ENCODE data around the gene LRCH3. TPM values are rescaled to one million over a fixed set of nuclear protein-coding genes. Genes with fewer than 3 reads are reported as not detected.
A peak's percentile ranks its signal among the peaks of the same experiment; 100 is the strongest.

LRCH3 gene
- total RNA-seq, 1 donor: 149 TPM

DNA sequence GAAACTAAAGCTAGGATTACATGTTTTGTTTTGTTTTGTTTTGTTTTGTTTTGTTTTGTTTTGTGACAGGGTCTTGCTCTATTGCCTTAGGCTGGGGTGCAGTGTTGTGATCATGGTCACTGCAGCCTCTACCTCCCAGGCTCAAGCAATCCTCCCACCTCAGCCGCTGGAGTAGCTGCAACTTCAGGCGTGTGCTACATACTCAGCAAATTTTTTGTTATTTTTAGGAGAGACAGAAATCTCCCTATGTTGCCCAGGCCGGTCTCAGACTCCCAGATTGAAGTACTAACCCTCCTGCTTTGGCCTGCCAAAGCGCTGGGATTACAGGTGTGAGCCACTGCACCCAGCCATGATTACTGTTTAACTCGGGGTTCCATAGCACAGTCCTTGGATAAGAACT lies 50.7 kb downstream of the LRCH3 start:
- DNase-seq (ENCODE audit: low read depth): peak; percentile 67
- no peak overlapping the region for H3K4me3 ChIP-seq (ENCODE audit: low read depth, low read length)
- TF ChIP-seq, protein P1, sequence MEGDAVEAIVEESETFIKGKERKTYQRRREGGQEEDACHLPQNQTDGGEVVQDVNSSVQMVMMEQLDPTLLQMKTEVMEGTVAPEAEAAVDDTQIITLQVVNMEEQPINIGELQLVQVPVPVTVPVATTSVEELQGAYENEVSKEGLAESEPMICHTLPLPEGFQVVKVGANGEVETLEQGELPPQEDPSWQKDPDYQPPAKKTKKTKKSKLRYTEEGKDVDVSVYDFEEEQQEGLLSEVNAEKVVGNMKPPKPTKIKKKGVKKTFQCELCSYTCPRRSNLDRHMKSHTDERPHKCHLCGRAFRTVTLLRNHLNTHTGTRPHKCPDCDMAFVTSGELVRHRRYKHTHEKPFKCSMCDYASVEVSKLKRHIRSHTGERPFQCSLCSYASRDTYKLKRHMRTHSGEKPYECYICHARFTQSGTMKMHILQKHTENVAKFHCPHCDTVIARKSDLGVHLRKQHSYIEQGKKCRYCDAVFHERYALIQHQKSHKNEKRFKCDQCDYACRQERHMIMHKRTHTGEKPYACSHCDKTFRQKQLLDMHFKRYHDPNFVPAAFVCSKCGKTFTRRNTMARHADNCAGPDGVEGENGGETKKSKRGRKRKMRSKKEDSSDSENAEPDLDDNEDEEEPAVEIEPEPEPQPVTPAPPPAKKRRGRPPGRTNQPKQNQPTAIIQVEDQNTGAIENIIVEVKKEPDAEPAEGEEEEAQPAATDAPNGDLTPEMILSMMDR (IDR thresholded peaks at IDR 0.05; ENCODE audit: insufficient read depth, low read depth, low read length): no peak

DNA sequence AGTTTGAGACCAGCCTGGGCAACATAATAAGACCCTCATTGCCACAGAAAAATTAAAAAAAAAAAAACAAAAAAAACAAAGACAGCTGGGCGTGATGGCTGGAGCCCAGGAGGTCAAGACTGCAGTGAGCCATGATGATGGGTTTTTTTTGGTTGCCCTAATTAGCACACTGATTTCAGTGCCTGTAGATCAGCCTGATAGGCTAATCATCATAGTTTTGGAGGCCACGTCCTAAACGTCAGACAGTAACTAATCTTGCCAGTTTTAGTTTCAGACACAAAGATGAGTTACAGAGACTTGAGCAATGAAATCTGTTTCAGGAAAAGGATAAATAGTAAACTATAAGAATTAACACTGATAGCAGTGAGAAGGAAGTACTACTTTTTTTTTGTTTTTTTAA lies 55.4 kb downstream of the LRCH3 start:
- TF ChIP-seq, protein P1 (IDR thresholded peaks at IDR 0.05; ENCODE audit: insufficient read depth, low read depth, low read length): no peak
- no peak for DNase-seq (ENCODE audit: low read depth)
- no peak overlapping the region for H3K4me3 ChIP-seq (ENCODE audit: low read depth, low read length)

DNA sequence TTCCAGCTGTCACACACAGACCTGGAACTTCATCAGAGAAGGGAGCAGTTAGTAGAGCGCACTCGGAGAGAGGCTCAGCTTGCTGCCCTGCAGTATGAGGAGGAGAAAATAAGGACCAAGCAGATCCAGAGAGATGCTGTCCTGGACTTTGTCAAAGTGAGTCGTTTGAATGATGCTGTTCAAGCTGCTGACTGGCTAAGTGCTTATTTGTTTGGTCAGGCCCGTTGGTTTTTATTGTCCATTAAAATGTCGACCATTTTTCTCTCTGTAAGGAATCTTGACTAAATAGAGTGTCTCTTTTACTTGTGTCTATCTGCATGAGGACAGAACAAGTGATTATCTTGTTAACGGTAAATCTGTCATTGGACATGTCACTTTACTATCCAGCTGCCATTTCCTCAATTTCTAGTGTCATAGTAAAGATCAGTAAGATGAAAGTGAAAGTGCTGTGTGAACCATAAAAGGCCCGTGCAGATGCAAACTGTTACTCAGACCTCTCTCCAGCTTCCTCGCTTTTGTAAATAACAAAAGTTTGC lies 56.9 kb downstream of the LRCH3 start:
- H3K4me3 ChIP-seq (ENCODE audit: low read depth, low read length): peak overlapping the region; percentile 51
- TF ChIP-seq, protein P1 (IDR thresholded peaks at IDR 0.05; ENCODE audit: insufficient read depth, low read depth, low read length): no peak
- DNase-seq (ENCODE audit: low read depth): peak; percentile 78

DNA sequence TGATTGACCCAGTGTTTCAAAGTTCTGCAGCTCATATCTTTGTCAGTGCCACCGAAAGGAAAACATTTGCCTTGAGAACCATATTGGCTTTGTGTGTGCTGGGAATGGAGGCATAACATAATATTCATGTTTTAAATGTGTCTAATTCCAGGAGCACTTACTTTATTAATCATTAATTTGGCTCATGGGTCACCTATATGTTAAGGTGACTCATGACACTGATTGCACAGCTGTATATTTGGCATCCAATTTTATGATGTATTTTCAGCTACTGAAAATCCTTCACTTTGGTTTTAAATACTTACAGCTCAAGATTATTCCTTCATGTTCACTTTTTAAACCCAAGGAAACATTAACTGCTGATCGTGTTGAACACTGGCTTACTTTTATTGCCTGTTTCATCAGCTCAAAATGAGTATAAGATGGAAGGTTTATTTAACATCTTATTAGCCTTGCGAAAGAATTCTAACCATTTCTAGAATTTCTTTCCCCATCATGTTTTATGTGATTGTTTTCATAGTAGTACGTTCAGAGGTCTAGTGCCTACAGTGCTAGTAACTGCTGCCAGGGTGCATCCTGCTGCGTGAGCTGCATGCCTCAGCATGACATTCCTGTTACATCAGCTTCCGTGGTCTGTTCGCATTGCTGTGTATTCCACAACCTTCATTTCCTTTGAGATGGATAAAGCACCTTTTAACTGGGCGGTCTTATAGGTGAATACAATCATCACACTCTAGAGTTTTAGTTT lies 63.7 kb downstream of the LRCH3 start:
- TF ChIP-seq, protein P1 (IDR thresholded peaks at IDR 0.05; ENCODE audit: insufficient read depth, low read depth, low read length): no peak
- DNase-seq (ENCODE audit: low read depth): peak; percentile 97
- no peak overlapping the region for H3K4me3 ChIP-seq (ENCODE audit: low read depth, low read length)

DNA sequence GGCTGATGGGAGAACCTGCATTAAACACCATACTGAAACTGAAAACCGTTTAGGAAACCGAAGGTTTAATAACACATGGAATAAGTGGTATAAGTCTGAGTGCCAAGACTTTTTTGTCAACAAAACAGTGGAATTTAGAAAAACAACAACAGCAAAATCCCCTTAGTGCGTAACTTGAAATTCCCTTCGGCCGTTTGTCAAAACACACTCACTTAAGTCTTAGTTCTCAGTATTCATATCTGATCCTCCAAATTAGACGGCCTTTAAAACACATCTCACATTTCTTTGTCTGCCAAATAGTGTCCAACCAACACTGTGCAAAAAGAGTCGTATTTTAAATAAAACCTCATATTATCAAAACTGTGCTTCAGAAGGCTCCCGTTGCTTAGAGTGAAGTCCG lies 64.5 kb downstream of the LRCH3 start:
- DNase-seq (ENCODE audit: low read depth): peak; percentile 59
- TF ChIP-seq, protein P1 (IDR thresholded peaks at IDR 0.05; ENCODE audit: insufficient read depth, low read depth, low read length): no peak
- no peak overlapping the region for H3K4me3 ChIP-seq (ENCODE audit: low read depth, low read length)

DNA sequence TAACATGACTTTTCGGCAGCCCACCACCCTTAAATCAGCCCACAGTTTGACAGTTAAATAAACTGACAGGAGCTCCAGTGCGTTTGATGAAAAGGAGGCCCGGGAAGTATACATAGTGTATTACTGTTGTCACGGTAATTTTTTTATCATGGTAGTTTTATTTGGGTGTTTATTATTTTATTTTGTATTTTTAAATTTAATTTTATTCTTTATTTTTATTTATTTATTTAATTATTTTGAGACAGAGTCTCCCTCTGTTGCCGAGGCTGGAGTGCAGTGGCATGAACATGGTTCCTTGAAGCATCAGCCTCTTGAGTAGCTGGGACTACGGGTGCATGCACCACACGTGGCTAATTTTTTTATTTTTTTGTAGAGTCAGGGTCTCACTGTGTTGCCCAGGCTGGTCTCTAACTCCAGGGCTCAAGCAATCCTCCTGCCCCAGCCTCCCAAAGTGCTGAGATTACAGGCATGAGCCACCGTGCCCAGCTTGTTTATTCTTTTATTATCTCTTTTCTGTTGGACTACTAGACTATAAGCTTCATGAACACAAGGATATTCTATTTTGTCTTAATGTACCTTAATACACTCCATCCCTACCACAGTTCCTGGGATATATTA lies 65.3 kb downstream of the LRCH3 start:
- no peak overlapping the region for H3K4me3 ChIP-seq (ENCODE audit: low read depth, low read length)
- TF ChIP-seq, protein P1 (IDR thresholded peaks at IDR 0.05; ENCODE audit: insufficient read depth, low read depth, low read length): no peak
- no peak for DNase-seq (ENCODE audit: low read depth)
